ENCODE measurements around the gene CNTNAP4.

GRCh38 chr16:76607317-76607716, 330.1 kb downstream of the CNTNAP4 start:
- no peak for TF ChIP-seq CTCF (IDR thresholded peaks at IDR 0.05)
- no peak for TF ChIP-seq POLR2A (IDR thresholded peaks at IDR 0.05)

Measured in body of pancreas (tissue), 4 donors.